ENCODE results near the gene EHD4.

EHD4 gene

DNA sequence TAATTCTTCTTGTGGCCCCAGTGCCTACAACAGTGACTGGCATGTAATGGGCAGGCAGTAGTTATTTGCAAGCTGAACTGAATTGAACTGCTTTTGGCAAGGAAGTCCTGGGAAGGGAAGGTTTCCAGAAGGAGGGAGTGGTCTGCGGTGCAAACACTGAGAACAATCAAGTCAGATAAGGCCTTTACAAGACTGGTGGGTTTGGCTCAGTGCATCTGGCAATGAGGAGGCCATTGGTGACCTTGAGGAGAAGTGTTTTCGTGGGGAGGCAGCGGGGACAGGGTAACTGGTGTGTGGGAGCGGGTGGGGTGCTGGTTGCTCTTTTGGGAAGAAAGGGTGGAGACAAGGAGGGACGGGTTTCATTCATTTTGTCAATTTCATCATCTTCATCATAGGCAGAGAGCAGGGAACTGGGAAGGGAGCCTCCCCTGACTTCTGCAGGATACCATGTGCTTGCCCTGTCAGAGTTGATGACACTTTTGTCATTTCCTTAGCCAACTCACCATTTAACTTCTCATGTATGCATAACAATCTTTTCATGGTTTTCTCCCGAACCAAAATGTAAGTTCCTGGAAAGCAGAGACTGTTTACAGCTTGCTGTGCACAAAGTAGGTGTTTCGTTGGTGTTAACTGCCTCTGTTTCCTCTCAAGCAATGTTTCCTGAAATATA, 8.4 kb upstream of the EHD4 start:
- no peak for DNase-seq (ENCODE audit: low spot score)

DNA sequence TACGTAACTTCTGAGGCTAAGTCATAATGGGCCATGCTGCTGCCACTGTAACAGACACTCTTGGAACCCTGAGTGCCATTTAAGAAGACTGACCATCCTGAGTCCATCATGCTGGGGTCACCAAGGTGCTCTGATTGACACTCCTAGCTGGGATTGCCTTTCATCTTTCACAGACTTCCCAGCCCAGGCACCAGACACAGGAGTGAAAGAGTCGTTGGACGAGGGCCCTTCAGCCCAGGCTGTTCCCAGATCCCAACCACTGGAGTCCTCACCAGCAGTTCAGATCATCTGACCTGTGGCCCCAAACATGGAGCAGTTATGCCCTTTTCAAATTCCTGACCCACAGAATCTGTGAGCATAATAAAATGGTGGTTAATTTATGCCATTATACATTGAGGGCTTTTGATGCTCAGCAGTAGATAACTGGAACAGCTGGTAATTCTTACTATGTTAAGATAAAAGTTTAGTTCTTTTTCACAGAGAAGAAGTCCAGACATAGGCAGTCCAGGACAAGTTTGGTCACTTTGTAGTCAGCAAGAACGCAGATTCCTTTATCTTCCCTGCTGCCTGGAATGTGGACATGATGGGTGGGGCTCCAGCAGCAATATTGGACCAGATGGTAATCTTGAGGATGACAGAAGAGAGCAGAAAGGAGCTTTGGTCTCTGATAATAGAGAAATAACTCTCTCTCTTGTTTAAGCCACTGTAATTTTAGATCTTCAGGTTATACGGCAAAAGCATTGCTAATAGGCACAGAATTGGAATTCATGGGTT, 7.3 kb upstream of the EHD4 start:
- no peak for DNase-seq (ENCODE audit: low spot score)

DNA sequence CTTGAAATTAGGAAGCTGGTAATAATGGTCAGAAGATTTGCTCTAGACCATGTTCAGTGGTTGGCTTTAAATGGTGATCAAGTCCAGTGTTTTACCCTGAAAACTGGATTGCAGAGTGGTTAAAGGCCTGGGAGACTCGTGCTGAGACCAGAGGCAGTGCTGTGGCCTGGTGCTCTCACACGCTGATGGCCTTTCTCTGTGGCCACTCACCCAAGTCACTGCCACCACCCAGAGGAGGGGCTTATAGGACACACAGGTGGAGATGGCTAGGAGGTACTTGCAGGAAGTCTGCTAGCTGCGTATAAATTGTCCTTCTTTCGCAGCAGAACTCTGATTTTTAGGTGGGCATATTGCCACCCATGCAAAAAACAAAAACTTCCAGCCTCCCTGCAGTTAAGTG, 6.2 kb upstream of the EHD4 start:
- no peak for DNase-seq (ENCODE audit: low spot score)

DNA sequence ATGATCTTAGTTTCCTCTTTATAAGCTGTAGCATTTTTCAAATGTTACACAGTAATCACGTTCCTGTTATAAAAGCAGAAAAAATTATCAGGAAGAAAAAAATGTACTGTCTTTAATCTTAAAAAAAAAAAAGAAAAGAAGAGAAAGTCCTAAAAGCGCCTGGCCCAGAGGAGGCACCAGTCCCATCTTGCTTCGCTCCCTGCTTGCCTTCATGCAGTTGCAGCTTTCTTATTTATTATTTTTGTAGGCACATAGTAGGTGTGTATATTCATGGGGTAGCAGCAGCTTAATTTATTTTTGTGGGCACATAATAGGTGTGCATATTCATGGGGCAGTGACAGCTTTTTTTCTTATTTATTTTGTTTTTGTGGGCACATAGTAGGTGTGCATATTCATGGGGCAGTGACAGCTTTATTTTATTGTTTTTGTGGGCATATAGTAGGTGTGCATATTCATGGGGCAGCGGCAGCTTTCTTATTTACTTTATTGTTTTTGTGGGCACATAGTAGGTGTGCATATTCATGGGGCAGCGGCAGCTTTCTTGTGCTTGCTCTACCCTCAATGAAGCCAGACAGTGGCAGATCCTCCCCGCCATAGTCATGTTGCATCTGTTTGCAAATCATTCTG, 5.5 kb upstream of the EHD4 start:
- no peak for DNase-seq (ENCODE audit: low spot score)

DNA sequence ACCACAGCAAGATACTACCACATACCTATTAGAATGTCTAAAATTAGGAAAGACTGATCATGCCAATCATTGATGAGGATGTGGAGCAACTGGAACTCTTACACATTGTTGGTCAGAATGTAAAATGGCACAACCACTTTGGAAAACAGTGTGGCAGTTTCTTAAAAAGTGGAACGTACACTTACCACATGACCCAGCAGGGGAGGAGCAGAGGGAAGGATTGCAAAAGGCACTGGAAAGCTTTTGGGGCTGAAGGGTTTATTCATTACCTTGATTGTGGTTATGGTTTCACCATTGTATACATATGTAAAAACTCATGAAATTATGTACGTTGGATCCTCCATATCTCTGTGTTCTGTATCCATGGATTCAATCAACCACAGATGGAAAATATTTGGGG, 3.3 kb upstream of the EHD4 start:
- no peak for DNase-seq (ENCODE audit: low spot score)

DNA sequence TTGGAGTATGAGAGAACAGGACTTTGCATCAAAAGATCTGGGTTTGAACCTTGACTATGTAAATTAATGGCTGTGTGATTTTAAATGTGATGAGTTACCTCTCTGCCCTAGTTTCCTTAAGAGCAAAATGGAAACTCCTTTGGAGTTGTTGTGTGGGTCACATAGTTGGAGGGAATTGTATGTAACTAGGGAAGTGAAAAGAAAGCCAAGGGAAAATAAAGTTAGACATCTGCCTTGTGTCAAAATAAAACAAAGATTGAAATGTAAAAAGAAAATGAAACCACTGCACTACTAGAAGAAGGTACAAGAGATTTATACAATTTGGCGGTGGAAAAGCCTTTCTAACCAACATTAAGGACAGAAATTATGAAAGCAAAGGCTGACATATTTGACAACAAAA, 1.7 kb upstream of the EHD4 start:
- no peak for DNase-seq (ENCODE audit: low spot score)

DNA sequence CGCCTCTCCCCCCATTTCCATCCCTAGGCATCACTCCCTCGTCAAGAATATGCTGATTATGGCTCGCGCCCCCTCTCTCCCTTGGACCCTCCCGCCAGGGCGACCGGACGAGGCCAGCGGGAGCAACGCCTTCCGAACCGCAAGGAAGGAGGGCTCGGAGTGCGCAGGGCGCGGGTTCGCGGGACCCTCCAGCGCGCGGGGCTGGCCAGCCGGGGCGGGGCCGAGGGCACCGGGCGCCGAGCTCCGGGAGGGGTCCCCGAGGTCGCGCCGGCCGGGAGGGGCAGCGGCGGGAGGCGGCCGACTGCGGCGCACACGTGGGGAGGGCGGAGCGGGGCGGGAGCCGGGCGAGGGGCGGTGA, 483 bp downstream of the EHD4 start:
- DNase-seq (ENCODE audit: low spot score) = no peak

DNA sequence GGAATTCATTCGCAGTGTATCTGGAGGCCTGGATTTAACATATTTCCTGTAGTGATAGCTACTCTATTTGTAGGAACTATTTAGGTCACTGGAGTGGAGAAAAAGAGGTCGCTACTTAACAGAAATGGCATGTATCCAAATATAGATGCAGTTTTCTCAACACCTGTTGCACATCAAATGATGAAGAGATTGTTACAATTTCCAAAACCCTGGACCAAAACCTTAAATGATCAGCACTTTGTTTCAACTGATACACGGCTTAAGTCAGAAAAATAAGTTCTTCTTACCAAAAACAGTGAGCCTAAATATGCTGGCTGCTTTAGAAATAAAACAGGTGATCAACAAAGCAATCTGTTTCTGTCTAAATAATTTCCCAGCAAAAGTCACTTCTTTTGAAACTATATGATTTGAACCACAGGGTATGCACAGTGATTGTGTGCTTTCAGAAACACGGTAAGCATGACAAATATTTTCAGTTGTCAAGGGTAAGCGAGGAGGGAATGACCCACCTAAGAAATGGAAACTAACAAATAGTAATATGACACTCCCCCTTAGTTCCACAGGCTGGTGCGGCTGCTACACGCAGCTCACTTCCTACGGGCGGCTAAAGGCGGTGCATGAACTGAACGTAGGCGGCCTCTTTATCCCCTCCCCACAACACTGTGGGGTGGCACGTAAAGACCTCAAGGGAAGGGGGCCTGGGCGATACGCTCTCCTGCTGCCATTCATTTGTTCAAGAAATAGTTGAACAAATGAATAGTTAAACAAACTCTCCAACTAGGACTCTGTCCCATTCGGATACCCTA, 1.1 kb downstream of the EHD4 start:
- DNase-seq (ENCODE audit: low spot score) = peak; percentile 57

DNA sequence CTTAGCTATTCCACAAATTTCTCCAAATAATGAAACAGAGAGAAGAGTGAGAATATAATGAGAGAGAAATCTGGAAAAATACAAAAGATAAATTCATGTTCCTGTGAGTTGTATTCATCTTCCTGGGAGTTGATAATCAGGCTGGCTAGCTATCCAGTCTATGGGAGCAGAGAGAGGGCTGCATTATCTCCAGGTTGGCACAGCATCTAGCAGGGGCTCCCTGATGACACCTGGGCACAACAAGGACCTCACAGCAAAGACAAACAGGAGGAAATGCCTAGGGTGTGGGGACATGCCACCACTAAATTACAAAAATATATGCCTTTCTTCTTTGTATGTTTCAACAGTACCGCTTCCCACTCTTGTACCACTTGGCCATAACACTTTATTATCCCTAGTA, 1.9 kb downstream of the EHD4 start:
- DNase-seq (ENCODE audit: low spot score) = no peak

DNA sequence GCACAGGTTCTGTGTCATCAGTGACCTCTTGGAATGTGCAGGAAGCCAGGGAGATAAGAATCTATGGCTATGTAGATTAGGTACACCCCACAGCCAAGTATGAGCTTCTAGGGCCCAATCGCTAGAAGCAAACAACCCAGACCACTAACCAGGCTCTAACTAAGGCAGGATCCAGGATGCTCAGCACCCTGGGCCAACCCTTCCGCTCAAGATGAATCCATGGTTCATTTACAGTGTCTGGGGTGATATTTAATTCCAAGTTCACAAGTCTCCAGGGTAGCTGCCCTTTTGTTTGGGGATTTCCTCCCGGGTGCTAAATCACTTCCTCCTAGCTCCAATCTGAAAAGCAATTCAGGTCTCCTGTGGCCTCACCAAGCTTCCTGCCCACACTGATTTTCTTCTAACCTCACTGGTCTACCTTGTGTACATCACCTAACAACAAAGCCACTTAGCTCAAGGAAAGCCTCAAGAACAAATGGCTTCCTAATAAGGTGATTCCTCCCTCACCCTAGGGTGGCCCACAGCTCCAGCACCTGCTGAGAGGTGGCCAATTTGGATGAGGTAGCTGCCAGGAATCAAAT, 2.4 kb downstream of the EHD4 start:
- DNase-seq (ENCODE audit: low spot score) = no peak

DNA sequence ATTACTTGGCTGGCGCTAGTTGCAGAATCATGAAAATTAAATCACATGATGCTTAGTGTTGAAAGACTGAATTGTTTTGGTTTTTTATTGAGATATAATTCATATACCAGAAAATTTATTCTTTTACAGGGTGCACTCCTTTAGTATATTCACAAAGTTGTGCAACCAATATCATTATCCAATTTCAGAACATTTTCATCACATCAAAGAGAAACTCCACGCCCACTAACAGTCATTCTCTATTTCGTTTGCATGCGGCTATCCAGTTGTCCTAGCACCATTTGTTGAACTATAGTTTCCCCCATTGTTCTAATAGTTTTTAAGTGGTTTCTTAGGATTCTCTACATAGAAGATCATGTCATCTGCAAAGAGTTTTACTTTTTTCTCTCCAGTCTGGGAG, 3.7 kb downstream of the EHD4 start:
- DNase-seq (ENCODE audit: low spot score) = no peak

DNA sequence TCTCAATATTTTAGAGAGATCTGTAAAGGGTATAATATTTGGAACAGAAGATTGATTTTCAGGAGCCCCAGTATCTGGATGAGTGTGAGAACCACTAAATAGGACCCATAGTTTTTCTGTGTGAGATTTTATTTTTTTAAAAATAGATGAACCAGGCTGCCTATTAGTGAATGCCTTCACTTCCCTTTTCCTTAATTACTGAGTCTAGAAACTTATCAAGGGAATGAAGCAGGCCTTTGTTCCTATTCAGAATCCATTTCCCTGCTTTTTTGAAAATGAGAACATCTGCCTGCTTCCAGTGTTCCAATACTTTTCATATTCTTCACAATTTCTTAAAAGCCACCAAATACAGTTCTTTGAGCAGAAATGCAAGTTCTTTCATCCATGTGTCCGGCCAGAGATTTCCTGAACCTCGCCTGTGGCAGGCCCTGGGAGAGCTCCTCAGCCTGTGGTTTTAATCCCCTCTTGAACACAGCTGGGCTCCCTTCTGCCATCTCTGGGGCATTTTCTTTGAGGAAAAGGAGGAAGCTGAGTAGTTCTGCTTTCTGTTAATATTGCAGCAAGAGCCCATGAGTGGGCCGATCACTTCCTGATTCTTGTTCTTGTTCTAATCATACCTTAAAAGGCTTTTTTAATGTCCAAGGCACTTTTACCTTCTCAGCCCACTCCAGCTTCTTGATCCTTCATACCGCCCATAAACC, 4.7 kb downstream of the EHD4 start:
- peak; percentile 60 for DNase-seq (ENCODE audit: low spot score)

DNA sequence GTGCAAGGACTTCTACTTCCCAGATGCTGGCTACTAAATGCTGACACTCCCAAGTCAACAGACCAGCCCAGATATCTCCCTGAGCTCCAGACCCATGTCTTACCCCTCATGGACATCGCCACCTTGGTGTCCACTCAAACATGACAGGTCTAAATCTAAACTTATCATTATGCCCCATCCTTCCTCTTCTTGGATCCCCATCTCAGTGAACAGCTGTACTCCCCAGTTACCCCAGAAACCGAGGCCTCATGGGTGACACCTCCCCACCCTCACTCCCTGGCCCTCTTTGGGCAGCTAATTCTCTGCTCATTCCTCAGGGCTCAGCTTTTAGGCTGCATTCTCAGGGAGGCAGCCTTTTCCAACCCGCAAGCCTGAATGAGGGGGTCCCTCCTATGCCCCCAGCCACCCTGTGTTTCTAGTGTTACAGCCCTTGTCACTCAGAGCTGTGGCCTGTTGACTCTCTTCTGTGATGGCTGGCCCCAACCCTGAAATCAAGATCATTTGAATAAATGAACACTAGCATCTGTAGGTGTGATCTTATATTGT, 5.4 kb downstream of the EHD4 start:
- no peak for DNase-seq (ENCODE audit: low spot score)

DNA sequence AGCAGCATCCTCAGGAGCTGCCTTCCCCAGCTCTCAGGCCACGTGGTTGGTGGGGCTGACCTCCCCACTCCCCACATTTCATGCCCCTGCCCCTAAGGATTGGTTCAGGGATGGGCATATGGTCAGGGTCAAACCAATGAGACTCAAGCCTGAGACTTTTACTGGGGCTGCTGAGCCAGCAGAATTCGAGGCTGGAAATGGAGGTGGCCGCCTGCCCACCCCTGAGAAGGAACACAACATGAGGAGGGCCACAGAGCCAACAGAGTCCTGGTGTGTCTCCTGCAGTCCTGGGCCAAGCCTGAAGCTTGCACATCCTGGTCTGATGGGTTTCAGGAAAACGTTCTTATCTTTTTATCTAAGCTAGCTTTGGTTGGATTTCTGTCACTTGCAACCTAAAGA, 5.9 kb downstream of the EHD4 start:
- DNase-seq (ENCODE audit: low spot score) = no peak

DNA sequence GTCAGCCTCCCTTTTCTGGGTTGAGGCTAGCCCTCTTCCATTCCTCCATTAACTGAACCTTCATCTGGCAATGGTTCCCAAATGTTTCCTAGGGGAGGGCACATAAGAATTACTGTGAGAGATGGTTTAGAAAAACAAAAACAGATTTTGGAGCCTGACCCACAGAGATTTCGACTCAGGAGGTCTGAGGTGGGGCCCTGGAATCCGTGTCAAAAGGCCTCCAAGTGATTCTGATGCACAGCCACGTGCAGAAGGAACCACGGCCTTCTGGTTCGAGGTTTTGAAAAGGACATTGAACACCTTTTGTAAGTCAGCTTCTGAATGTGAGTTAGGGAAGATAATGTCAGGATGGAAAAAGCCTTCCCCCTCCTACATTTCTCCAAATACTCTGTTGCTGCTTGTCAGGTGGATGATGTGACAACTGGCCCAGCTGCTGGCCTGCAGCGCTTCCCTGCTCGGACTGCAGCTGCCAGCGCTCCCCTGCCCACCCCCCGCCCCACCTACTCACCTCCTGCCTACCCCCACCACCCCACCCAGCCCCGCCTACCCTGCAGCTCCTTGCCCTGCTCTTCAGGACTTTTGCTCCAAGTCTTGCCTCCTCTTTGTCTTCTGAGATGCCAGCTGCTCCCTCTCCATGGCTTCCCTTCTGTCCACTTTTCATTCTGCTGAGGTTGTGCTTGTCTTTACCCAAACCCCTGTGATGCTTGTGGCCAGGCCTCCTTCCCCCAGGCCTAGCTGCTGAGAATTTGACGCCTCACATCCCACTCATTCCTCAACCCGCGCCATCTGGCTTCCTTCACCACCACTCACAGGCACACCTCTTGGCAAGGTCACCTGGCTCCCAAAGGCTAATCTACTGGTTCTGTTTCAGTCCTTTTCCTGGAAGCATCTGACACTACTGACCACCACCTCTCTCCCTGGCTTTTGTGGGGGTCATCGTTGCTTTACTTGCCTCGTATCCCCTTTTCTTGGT, 6.6 kb downstream of the EHD4 start:
- no peak for DNase-seq (ENCODE audit: low spot score)

DNA sequence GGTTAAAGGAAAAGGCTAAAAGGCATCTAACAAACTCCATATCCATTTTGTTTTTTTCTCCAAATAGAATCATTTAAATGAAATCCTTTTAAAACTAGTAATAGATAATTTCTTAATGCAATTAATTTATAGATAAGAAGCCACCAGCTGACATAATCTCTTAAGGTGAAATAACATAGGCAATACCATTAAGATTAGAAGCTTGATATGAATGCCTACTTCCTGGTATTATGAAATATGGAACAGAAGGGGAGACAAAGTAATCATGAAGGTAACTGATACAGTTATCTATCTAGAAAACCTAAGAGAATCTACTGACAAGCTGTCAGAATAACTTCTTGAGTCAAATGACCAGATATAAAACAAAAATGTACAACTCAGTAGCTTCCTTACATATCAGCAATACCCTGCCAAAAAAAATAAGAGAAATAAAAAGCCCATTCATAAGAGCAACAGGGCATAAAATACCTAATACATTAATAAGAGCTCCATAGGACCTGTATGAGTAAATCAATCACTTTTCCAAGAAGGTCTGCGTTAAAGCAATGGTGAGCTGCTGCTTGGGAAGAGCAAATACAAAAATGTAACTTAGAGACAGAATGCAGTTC, 10.7 kb downstream of the EHD4 start:
- no peak for DNase-seq (ENCODE audit: low spot score)

DNA sequence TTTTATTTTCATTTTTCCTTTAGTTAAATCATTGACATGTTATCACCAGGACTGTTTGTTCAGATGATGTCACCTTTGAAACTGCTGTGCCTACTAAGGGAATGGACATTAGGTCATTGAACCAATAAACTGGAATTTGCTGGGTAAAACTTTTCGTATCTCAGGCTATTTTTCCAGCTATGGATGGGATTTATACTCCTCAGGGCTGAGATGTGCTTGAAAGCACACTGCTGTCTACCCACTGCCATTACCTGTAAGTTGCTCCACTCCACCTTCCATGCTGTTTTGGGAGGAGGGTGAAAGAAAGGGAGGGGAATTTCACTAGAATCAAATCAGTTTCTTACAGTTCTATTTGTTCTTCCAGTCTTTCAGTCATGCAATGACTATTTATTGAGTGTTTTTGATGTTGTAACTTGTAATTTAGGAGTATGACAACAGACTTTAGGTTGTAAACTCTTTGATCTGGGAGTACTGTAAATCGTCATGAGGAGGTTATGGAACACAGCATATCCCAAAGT, 11.3 kb downstream of the EHD4 start:
- no peak for DNase-seq (ENCODE audit: low spot score)

DNA sequence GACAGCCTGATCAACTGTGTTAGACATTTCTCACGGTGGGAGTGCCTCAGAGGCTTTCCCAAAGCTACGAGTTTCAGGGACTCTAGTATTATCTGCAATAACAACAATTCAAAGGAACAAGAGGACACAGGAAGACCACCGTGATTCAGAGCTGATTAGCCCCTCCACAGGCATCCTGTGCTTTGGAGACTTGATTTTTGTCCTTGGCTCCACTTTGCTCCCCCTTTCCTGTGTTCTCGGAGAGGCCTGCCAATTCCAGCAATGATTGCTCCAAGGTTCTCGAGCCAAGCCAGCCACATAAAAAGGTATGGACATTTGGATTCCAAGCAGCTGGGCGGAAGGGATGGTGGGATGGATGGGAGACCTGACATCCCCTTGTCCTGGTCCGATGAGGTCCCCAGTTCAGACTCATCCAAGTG, 14.3 kb downstream of the EHD4 start:
- DNase-seq (ENCODE audit: low spot score) = no peak

Measured in Ammon's horn (tissue), 1 donor.